Suprapubic skin (tissue), 3 donors: Measurements from ENCODE around the gene CTAG1B.

Experiments
- POLR2AphosphoS5 ChIP-seq, 3 donors: sonication (generic); formaldehyde crosslinking; IDR thresholded peaks; one replicate each; pipeline ENCODE4 v1.6.1; 2017; ENCODE audit warnings: antibody characterized with exemption in 3 of 3
- TF ChIP-seq, protein P1 (sequence below), 2 donors: fragments of 200-600 bp in 1 of 2; fragments of 450-650 bp in 1 of 2; sonication (generic) in 1 of 2; IDR thresholded peaks; one replicate each; pipeline ENCODE4 v1.5.1; 2016 to 2019; ENCODE audit warnings: antibody characterized with exemption in 2 of 2, mild to moderate bottlenecking in 1 of 2, moderate library complexity in 1 of 2

DNA sequence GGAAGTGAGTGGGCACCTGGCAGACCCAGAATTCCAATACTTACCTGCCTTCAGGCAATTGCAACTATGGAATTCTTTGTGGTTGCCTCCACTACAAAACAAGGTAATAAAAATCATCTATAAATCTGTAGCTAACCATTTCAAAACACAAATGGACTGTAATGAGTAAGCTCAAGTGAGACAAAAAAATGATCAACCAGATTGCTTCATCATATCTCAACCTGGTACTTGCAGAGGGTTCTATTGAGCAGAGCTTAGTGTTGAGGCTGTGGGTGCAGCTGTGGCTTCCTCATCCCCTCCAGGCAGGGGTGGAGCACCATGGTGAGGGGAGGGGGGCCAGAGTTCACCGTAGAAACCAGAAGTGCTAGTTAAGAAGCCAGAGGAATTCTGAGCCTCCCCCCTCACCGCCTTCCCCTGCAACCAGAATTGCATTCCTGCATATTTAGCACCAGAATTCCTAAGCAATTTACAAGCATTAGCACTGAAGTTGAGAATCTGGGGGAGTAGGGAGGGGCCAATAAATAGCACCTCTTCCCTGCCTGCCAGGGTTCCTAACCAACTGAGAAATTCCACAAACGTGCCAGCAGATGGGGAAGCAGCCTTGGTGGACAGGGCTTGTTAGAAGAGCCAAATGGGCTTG, 22.7 kb downstream of the CTAG1B start:
- TF ChIP-seq, protein P1, sequence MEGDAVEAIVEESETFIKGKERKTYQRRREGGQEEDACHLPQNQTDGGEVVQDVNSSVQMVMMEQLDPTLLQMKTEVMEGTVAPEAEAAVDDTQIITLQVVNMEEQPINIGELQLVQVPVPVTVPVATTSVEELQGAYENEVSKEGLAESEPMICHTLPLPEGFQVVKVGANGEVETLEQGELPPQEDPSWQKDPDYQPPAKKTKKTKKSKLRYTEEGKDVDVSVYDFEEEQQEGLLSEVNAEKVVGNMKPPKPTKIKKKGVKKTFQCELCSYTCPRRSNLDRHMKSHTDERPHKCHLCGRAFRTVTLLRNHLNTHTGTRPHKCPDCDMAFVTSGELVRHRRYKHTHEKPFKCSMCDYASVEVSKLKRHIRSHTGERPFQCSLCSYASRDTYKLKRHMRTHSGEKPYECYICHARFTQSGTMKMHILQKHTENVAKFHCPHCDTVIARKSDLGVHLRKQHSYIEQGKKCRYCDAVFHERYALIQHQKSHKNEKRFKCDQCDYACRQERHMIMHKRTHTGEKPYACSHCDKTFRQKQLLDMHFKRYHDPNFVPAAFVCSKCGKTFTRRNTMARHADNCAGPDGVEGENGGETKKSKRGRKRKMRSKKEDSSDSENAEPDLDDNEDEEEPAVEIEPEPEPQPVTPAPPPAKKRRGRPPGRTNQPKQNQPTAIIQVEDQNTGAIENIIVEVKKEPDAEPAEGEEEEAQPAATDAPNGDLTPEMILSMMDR (IDR thresholded peaks at IDR 0.05): no peak
- TF ChIP-seq POLR2AphosphoS5 (IDR thresholded peaks at IDR 0.05): no peak
